Endothelial cell (in vitro differentiated cells): ENCODE results near the gene CASP5. TPM values are rescaled to one million over a fixed set of nuclear protein-coding genes. Genes with fewer than 3 reads are reported as not detected.

Experiments
- DNase-seq: peaks from one replicate; pipeline ENCODE4 v3.0.0; 2021; ENCODE audit warnings: low spot score
- H3K27ac Mint-ChIP-seq: one replicate; pipeline ENCODE4 v1.8.0; 2021; ENCODE audit warnings: mixed read lengths, inconsistent platforms; ENCODE audit not compliant: unreplicated experiment
- H3K27me3 Mint-ChIP-seq: one replicate; pipeline ENCODE4 v1.8.0; 2021; ENCODE audit warnings: mild to moderate bottlenecking, moderate library complexity, mixed read lengths, inconsistent platforms; ENCODE audit not compliant: unreplicated experiment
- H3K36me3 Mint-ChIP-seq: one replicate; pipeline ENCODE4 v1.8.0; 2021; ENCODE audit warnings: mild to moderate bottlenecking, low read depth, mixed read lengths, inconsistent platforms; ENCODE audit not compliant: unreplicated experiment
- H3K4me1 Mint-ChIP-seq: one replicate; pipeline ENCODE4 v1.8.0; 2021; ENCODE audit warnings: mild to moderate bottlenecking, mixed read lengths, inconsistent platforms; ENCODE audit not compliant: unreplicated experiment
- H3K4me3 Mint-ChIP-seq: one replicate; pipeline ENCODE4 v1.8.0; 2021; ENCODE audit warnings: mild to moderate bottlenecking, mixed read lengths, inconsistent platforms; ENCODE audit not compliant: unreplicated experiment
- H3K9me3 Mint-ChIP-seq: one replicate; pipeline ENCODE4 v1.8.0; 2021; ENCODE audit warnings: mixed read lengths, inconsistent platforms; ENCODE audit not compliant: unreplicated experiment
- total RNA-seq: library from RNA; stranded (reverse); fragmentation: NEBNext Ultra II Directional; extraction: Animal tissue kit (Norgen Biotek cat#: 25700); gene quantifications from one replicate; pipeline ENCODE4 v1.2.1, GENCODE V29; 2021; ENCODE audit not compliant: unreplicated experiment
- TF ChIP-seq, protein P1 (sequence below): fragments of 200-600 bp; sonication (generic); IDR thresholded peaks from one replicate; pipeline ENCODE4 v1.5.0; 2021; ENCODE audit warnings: antibody characterized with exemption; ENCODE audit not compliant: unreplicated experiment

CASP5 gene
- total RNA-seq, 1 donor from 2014 or later = not detected

DNA sequence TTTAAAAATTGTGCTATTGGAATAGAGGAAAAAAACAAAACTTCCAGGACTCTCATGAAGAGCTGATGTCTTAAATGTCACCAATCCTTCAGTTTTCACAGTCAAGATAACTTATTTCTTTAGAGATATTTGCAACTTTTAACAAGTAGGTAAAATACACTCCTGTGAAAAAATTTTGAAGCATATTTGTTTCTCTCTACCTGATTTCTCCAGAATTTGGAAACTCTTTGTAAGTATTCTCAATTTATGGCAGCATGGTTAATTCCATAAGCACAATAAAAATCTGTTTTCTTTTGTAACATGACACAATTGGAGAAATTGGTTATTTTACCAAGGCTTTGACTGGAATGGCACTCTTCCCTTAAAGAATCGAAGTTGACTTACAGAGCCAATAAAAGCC lies 58.7 kb downstream of the CASP5 start:
- Mint-ChIP-seq H3K9me3 (no peaks in the 10 kb centered on the region), H3K4me3 (no peak overlapping the region), H3K27ac (no peak overlapping the region), H3K27me3 (no peaks in the 10 kb centered on the region), H3K36me3 (no peaks in the 10 kb centered on the region), H3K4me1 (no peaks in the 10 kb centered on the region)
- DNase-seq = no peak
- TF ChIP-seq, protein P1, sequence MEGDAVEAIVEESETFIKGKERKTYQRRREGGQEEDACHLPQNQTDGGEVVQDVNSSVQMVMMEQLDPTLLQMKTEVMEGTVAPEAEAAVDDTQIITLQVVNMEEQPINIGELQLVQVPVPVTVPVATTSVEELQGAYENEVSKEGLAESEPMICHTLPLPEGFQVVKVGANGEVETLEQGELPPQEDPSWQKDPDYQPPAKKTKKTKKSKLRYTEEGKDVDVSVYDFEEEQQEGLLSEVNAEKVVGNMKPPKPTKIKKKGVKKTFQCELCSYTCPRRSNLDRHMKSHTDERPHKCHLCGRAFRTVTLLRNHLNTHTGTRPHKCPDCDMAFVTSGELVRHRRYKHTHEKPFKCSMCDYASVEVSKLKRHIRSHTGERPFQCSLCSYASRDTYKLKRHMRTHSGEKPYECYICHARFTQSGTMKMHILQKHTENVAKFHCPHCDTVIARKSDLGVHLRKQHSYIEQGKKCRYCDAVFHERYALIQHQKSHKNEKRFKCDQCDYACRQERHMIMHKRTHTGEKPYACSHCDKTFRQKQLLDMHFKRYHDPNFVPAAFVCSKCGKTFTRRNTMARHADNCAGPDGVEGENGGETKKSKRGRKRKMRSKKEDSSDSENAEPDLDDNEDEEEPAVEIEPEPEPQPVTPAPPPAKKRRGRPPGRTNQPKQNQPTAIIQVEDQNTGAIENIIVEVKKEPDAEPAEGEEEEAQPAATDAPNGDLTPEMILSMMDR = no peak

DNA sequence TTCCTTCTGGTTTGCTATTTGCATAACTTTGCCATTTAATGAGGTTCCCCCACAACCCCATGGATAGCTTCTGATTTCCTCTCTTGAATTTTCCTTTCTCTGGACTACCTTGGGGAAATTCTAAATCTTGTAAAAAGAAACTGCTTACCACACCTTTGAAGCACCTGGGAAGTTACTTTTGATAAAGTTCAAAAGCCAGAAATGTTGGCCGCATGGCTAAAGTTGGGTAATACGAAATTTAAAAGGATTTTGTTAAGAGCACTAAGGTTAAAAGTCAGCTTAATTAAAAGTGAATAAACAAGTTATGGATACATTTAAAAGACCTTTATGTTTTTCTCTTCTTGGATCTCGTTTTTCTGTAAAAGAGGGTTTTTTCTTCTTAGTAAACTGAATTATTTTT lies 60.1 kb downstream of the CASP5 start:
- no peak overlapping the region for H3K4me3 Mint-ChIP-seq

DNA sequence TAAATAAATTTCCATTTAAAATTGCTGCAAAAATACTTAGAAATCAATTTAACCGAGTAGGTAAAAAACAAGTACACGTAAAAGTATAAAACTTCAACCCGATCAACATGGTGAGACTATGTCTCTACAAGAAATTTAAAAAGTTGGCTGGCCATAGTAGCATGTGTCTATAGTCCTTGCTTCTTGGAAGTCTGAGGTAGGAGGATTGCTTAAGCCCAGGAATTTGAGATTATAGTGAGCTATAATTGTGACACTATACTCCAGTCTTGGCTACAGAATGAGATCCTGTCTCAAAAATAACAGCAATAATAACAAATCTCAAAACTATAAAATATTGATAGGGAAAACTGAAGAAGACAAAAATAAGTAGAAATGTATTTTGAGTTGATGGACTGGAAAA lies 65.7 kb downstream of the CASP5 start:
- Mint-ChIP-seq H3K4me3 (no peak overlapping the region), H3K27me3 (no peaks in the 10 kb centered on the region), H3K4me1 (no peaks in the 10 kb centered on the region), H3K36me3 (no peaks in the 10 kb centered on the region), H3K9me3 (no peaks in the 10 kb centered on the region), H3K27ac (no peak overlapping the region)
- TF ChIP-seq, protein P1 = no peak
- no peak for DNase-seq

More for the DNA sequence above, 60.1 kb downstream of the CASP5 start:
- Mint-ChIP-seq H3K4me1 (no peaks in the 10 kb centered on the region), H3K36me3 (no peaks in the 10 kb centered on the region), H3K27me3 (no peaks in the 10 kb centered on the region), H3K9me3 (no peaks in the 10 kb centered on the region), H3K27ac (no peak overlapping the region)
- TF ChIP-seq, protein P1 = no peak
- DNase-seq = no peak

DNA sequence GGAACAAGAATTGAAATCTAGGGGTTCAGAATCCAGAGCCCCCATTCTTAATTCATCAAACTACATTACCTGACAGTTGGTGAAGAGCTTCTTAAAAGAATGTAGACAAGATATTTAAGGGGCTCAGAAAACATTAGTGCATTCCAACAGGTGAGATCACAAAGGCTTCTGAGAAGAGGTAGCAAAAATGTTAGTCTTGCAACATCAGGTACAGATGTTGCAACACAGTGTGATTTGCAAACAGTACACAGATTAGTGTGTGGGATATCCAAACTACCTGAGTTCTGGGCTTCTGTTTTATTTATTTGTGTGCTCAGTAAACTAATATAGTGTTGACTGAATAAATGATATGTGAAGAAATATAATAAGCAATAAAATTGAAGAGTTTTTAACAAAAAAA lies 66.4 kb downstream of the CASP5 start:
- no peaks in the 10 kb centered on the region for H3K9me3 Mint-ChIP-seq
- DNase-seq = no peak
- no peak overlapping the region for H3K4me3 Mint-ChIP-seq
- TF ChIP-seq, protein P1 = no peak
- H3K27me3 Mint-ChIP-seq = no peaks in the 10 kb centered on the region
- no peaks in the 10 kb centered on the region for H3K4me1 Mint-ChIP-seq
- H3K27ac Mint-ChIP-seq = no peak overlapping the region
- H3K36me3 Mint-ChIP-seq = no peaks in the 10 kb centered on the region

DNA sequence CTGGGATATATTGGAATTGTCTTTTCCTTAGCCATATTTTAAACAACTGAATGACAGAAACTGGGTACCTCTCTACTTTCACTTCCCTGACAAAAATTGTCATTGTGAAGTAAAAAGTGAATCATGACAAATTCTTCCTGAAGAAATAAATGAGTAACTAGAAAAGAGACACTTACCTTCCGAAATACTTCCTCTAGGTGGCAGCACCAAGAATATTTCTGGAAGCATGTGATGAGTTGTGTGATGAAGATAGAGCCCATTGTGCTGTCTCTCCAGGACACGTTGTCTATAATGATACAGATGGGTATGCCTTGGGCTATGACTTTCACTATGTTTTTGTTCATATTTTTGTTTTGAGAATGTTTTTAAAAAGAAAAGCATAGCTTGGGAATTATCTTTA lies 76.1 kb downstream of the CASP5 start:
- H3K27me3 Mint-ChIP-seq = no peaks in the 10 kb centered on the region
- TF ChIP-seq, protein P1 = peak; percentile 73
- H3K36me3 Mint-ChIP-seq = no peaks in the 10 kb centered on the region
- no peaks in the 10 kb centered on the region for H3K9me3 Mint-ChIP-seq
- DNase-seq = peak; percentile 8
- H3K27ac Mint-ChIP-seq = no peak overlapping the region
- no peaks in the 10 kb centered on the region for H3K4me1 Mint-ChIP-seq
- H3K4me3 Mint-ChIP-seq = no peak overlapping the region

Other genes starting within 250 kb of the CASP5 start
- 0.95 TPM for gene CASP12, start 124.7 kb downstream of the CASP5 start, total RNA-seq
- gene CASP4, start 54.6 kb downstream of the CASP5 start, total RNA-seq = not detected
- gene CASP1, start 12.0 kb upstream of the CASP5 start, total RNA-seq = not detected
- not detected for gene CARD16, start 22.2 kb upstream of the CASP5 start, total RNA-seq
- not detected for gene CARD18, start 116.6 kb upstream of the CASP5 start, total RNA-seq